KMS-11 (cell line): ENCODE measurements around the gene LRRC4B.

ENCODE experiments used
- H2AFZ ChIP-seq: fragments of 200-600 bp; sonication (generic); 2 replicates; pipeline ENCODE4 v1.6.1; 2016; ENCODE audit warnings: antibody characterized with exemption, mixed run types, low read depth
- H3K27ac ChIP-seq: fragments of 200-600 bp; sonication (generic); 2 replicates; pipeline ENCODE4 v1.6.1; 2016; ENCODE audit warnings: mild to moderate bottlenecking, mixed run types
- H3K27me3 ChIP-seq: fragments of 200-600 bp; sonication (generic); 2 replicates; pipeline ENCODE4 v1.6.1; 2017; ENCODE audit warnings: mild to moderate bottlenecking, low read depth, mixed run types, moderate library complexity; ENCODE audit not compliant: insufficient read depth
- H3K36me3 ChIP-seq: fragments of 200-600 bp; sonication (generic); 2 replicates; pipeline ENCODE4 v1.6.1; 2017; ENCODE audit warnings: mild to moderate bottlenecking, mixed run types; ENCODE audit not compliant: insufficient read depth
- H3K4me1 ChIP-seq: fragments of 200-600 bp; sonication (generic); 2 replicates; pipeline ENCODE4 v1.6.1; 2016; ENCODE audit warnings: mild to moderate bottlenecking, low read depth, mixed run types; ENCODE audit not compliant: poor library complexity, severe bottlenecking
- H3K4me2 ChIP-seq: fragments of 200-600 bp; sonication (generic); 2 replicates; pipeline ENCODE4 v1.7.0; 2016; ENCODE audit warnings: mild to moderate bottlenecking, mixed run types
- H3K4me3 ChIP-seq: fragments of 200-600 bp; sonication (generic); IDR thresholded peaks from 2 replicates; pipeline ENCODE4 v1.6.1; 2017; ENCODE audit warnings: low read depth, low read length, mixed read lengths; ENCODE audit not compliant: insufficient read depth
- H3K79me2 ChIP-seq: fragments of 200-600 bp; sonication (generic); 2 replicates; pipeline ENCODE4 v1.6.1; 2016; ENCODE audit warnings: low read depth, mixed run types; ENCODE audit not compliant: insufficient read depth
- H3K9ac ChIP-seq: fragments of 200-600 bp; sonication (generic); 2 replicates; pipeline ENCODE4 v1.6.1; 2016; ENCODE audit warnings: mild to moderate bottlenecking, mixed run types
- H4K20me1 ChIP-seq: fragments of 200-600 bp; sonication (generic); 2 replicates; pipeline ENCODE4 v1.6.1; 2016; ENCODE audit warnings: mild to moderate bottlenecking, mixed run types; ENCODE audit not compliant: insufficient read depth
- CTCF ChIP-seq: fragments of 200-600 bp; sonication (generic); conservative IDR thresholded peaks from 2 replicates; pipeline ENCODE4 v1.6.1; 2017; ENCODE audit warnings: low read depth, mild to moderate bottlenecking, antibody characterized with exemption, low read length, moderate library complexity, mixed read lengths

LRRC4B gene

GRCh38 chr19:50468818-50469217 is 99.4 kb downstream of the LRRC4B start:
- Histone ChIP-seq H3K36me3 (no peaks in the 10 kb centered on the region), H3K4me3 (no peak overlapping the region), H2AFZ (no peak overlapping the region), H3K79me2 (no peaks in the 10 kb centered on the region), H3K4me1 (no peaks in the 10 kb centered on the region), H3K4me2 (no peak overlapping the region), H3K27me3 (peaks cover 57% of the 10 kb centered on the region), H3K9ac (no peak overlapping the region), H3K27ac (no peak overlapping the region), H4K20me1 (no peaks in the 10 kb centered on the region)
- TF ChIP-seq CTCF, result no peak

- Histone ChIP-seq H4K20me1 (no peaks in the 10 kb centered on the region), H3K27ac (no peak overlapping the region), H3K4me1 (no peaks in the 10 kb centered on the region), H3K9ac (no peak overlapping the region), H3K4me2 (no peak overlapping the region), H2AFZ (no peak overlapping the region), H3K79me2 (no peaks in the 10 kb centered on the region), H3K36me3 (no peaks in the 10 kb centered on the region), H3K4me3 (no peak overlapping the region), H3K27me3 (peaks cover 59% of the 10 kb centered on the region)
- TF ChIP-seq CTCF, result no peak
Observed at GRCh38 chr19:50467566-50467965, 100.7 kb downstream of the LRRC4B start.
